C4-2B (cell line): Measurements from ENCODE around the gene JAK1.

Source experiments
- CTCF ChIP-seq: fragments of 450-650 bp; conservative IDR thresholded peaks from 2 replicates; pipeline ENCODE4 v1.5.1; 2017; ENCODE audit warnings: mild to moderate bottlenecking
- ZFX ChIP-seq: fragments of 450-650 bp; IDR thresholded peaks from 2 replicates; pipeline ENCODE4 v1.6.1; 2017

- no peak for TF ChIP-seq CTCF
- TF ChIP-seq ZFX: no peak
Observed at GRCh38 chr1:64909031-64909430, 57.3 kb downstream of the JAK1 start.
